Natural killer cell (primary cell): ENCODE data around the gene PCDHA6. TPM values are rescaled to one million over a fixed set of nuclear protein-coding genes. Genes with fewer than 3 reads are reported as not detected.
"Not testable (repeated sequence)": the region's sequence is repeated elsewhere in the genome, so short reads cannot be mapped to it uniquely, and the experiment has no call there.

Experiments used
- ATAC-seq, 3 donors: fragments of 150-1000 bp in 2 of 3; fragments of 200-7000 bp in 1 of 3; cut with Tn5 transposase; 1 replicate in 1 of 3; 2 replicates in 2 of 3; pipeline ENCODE4 v1.10.0; 2021; ENCODE audit warnings: mild to moderate bottlenecking in 2 of 3, moderate library complexity in 2 of 3
- DNase-seq, 2 donors: peaks; one replicate each; pipeline versions ENCODE4 v3.0.0 to v3.0.0-alpha.2; 2013 to 2021; ENCODE audit warnings: mixed read lengths in 1 of 2
- H3K27ac ChIP-seq: one replicate; pipeline ENCODE4 v1.5.1; 2013; ENCODE audit warnings: mild to moderate bottlenecking, low read length
- H3K27me3 ChIP-seq: one replicate; pipeline ENCODE4 v1.6.1; 2013; ENCODE audit warnings: low read length; ENCODE audit not compliant: control insufficient read depth, insufficient read depth
- H3K36me3 ChIP-seq: one replicate; pipeline ENCODE4 v1.6.1; 2013; ENCODE audit warnings: low read length; ENCODE audit not compliant: control insufficient read depth, insufficient read depth
- H3K4me1 ChIP-seq: one replicate; pipeline ENCODE4 v1.6.1; 2013; ENCODE audit warnings: low read length; ENCODE audit not compliant: control insufficient read depth, insufficient read depth
- H3K4me3 ChIP-seq: one replicate; pipeline ENCODE4 v1.5.1; 2013; ENCODE audit warnings: low read length
- H3K9me3 ChIP-seq: one replicate; pipeline ENCODE4 v1.6.1; 2013; ENCODE audit warnings: low read length; ENCODE audit not compliant: control insufficient read depth, insufficient read depth
- H3K27ac Mint-ChIP-seq, 2 donors: one replicate each; pipeline ENCODE4 v1.8.0; 2022; ENCODE audit warnings: mild to moderate bottlenecking in 2 of 2, mixed read lengths in 2 of 2, moderate library complexity in 1 of 2
- H3K27me3 Mint-ChIP-seq, 2 donors: one replicate each; pipeline ENCODE4 v1.8.0; 2022; ENCODE audit warnings: low read depth in 2 of 2, mixed read lengths in 2 of 2
- H3K36me3 Mint-ChIP-seq: one replicate; pipeline ENCODE4 v1.8.0; 2022; ENCODE audit warnings: mixed read lengths
- H3K4me1 Mint-ChIP-seq, 2 donors: one replicate each; pipeline ENCODE4 v1.8.0; 2022; ENCODE audit warnings: mixed read lengths in 2 of 2
- H3K4me3 Mint-ChIP-seq: one replicate; pipeline ENCODE4 v1.8.0; 2022; ENCODE audit warnings: mild to moderate bottlenecking, moderate library complexity, mixed read lengths
- H3K9me3 Mint-ChIP-seq, 2 donors: one replicate each; pipeline ENCODE4 v1.8.0; 2022; ENCODE audit warnings: mixed read lengths in 2 of 2
- WGBS: methylation state at CpG from one replicate; pipeline ENCODE4 v1.1.7; 2013; ENCODE audit warnings: missing lambda C conversion rate; ENCODE audit not compliant: insufficient coverage; 5-methylcytosine and 5-hydroxymethylcytosine counted together
- intact Hi-C: fragments of 100-400 bp; cut with micrococcal nuclease; formaldehyde crosslinking; loops from one replicate; pipeline ENCODE4 v1.14.2; 2022
- total RNA-seq, 4 donors: library from RNA; stranded (reverse); fragments of 120-200 nt in 1 of 4; gene quantifications; one replicate each; pipeline versions ENCODE4 v1.2.3 to v1.2.4, GENCODE V29; 2013 to 2022
- TF ChIP-seq, protein P1 (sequence below): fragments of 200-600 bp; IDR thresholded peaks from one replicate; pipeline ENCODE4 v1.8.0; 2022; ENCODE audit warnings: antibody characterized with exemption

The PCDHA6 gene
- total RNA-seq, 3 donors from 2014 or later (not counting 1 experiment from before 2014, with no cell fraction given) = not detected

- ATAC-seq (no peak), DNase-seq (no peak)
- Histone ChIP-seq H3K9me3 (peaks cover 12% of the 10 kb centered on the region), H3K4me3 (no peak within 1 kb of the TSS), H3K27ac (no peak within 1 kb of the TSS), H3K4me1 (no peaks in the 10 kb centered on the region), H3K36me3 (no peaks in the 10 kb centered on the region), H3K27me3 (peaks cover 3% of the 10 kb centered on the region)
- no peaks in the 10 kb centered on the region for H3K4me1 Mint-ChIP-seq
- intact Hi-C loops = no loop called here
- H3K9me3 Mint-ChIP-seq = peaks cover 2 to 4% of the 10 kb centered on the region in 2 donors
- H3K4me3 Mint-ChIP-seq = no peak within 1 kb of the TSS
- H3K27ac Mint-ChIP-seq = no peak within 1 kb of the TSS
- 40% methylated on average over 34 of the region's 39 CpGs for WGBS
- peaks cover 6 to 7% of the 10 kb centered on the region in 2 donors for H3K27me3 Mint-ChIP-seq
- no peaks in the 10 kb centered on the region for H3K36me3 Mint-ChIP-seq
- TF ChIP-seq, protein P1, sequence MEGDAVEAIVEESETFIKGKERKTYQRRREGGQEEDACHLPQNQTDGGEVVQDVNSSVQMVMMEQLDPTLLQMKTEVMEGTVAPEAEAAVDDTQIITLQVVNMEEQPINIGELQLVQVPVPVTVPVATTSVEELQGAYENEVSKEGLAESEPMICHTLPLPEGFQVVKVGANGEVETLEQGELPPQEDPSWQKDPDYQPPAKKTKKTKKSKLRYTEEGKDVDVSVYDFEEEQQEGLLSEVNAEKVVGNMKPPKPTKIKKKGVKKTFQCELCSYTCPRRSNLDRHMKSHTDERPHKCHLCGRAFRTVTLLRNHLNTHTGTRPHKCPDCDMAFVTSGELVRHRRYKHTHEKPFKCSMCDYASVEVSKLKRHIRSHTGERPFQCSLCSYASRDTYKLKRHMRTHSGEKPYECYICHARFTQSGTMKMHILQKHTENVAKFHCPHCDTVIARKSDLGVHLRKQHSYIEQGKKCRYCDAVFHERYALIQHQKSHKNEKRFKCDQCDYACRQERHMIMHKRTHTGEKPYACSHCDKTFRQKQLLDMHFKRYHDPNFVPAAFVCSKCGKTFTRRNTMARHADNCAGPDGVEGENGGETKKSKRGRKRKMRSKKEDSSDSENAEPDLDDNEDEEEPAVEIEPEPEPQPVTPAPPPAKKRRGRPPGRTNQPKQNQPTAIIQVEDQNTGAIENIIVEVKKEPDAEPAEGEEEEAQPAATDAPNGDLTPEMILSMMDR = no peak
Measured at GRCh38 chr5:140821375-140822280, 6.1 kb upstream of the PCDHA6 start, which contains the start of gene PCDHA5. Gene PCDHA5, plus strand, starts transcription at chr5:140821613.

DNA sequence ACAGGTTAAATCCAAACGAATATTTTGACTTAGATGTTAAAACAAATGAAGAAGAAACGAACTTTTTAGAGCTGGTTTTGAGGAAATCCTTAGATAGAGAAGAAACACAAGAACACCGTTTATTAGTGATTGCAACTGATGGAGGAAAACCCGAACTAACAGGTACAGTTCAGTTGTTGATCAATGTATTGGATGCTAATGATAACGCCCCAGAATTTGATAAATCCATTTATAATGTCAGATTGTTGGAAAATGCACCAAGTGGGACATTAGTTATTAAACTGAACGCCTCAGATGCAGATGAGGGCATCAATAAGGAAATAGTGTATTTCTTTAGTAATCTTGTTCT is 5.5 kb upstream of the PCDHA6 start:
- no peak overlapping the region for H3K27ac Mint-ChIP-seq
- ATAC-seq (no peak), DNase-seq (no peak)
- peaks cover 12 to 13% of the 10 kb centered on the region in 2 donors for H3K27me3 Mint-ChIP-seq
- TF ChIP-seq, protein P1 = no peak
- peaks cover 3% of the 10 kb centered on the region for H3K27me3 ChIP-seq
- H3K4me3 Mint-ChIP-seq = no peak overlapping the region
- no peaks in the 10 kb centered on the region for H3K4me1 ChIP-seq
- H3K4me3 ChIP-seq = no peak overlapping the region
- H3K36me3 Mint-ChIP-seq = peaks cover under 1% of the 10 kb centered on the region
- H3K27ac ChIP-seq = no peak overlapping the region
- intact Hi-C loops = no loop called here
- no peaks in the 10 kb centered on the region for H3K4me1 Mint-ChIP-seq
- H3K9me3 ChIP-seq = peaks cover 12% of the 10 kb centered on the region
- WGBS = 32% methylated on average over 6 of the region's 6 CpGs
- H3K9me3 Mint-ChIP-seq = peaks cover 5 to 6% of the 10 kb centered on the region in 2 donors
- no peaks in the 10 kb centered on the region for H3K36me3 ChIP-seq

- DNase-seq, H3K4me1 ChIP-seq, H3K36me3 Mint-ChIP-seq, H3K27me3 ChIP-seq, H3K27ac ChIP-seq, H3K4me3 ChIP-seq, H3K4me1 Mint-ChIP-seq, intact Hi-C loops, ATAC-seq, H3K4me3 Mint-ChIP-seq, H3K9me3 Mint-ChIP-seq, H3K36me3 ChIP-seq, H3K27ac Mint-ChIP-seq: not testable (repeated sequence)
- 60% methylated on average over 48 of the region's 48 CpGs for WGBS
- H3K9me3 ChIP-seq = peaks cover 12% of the 10 kb centered on the region
- H3K27me3 Mint-ChIP-seq = peaks cover 15 to 16% of the 10 kb centered on the region in 2 donors
Measured at GRCh38 chr5:140822969-140823368, 4.8 kb upstream of the PCDHA6 start.

DNA sequence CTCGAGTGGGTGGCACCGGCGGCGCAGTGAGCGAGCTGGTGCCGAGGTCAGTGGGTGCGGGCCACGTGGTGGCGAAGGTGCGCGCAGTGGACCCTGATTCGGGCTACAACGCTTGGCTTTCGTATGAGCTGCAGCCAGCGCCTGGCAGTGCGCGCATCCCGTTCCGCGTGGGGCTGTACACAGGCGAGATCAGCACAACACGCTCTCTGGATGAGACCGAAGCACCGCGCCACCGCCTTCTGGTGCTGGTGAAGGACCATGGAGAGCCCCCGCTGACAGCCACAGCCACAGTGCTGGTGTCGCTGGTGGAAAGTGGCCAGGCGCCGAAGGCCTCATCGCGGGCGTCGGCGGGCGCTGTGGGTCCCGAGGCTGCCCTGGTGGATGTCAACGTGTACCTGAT is 4.3 kb upstream of the PCDHA6 start:
- H3K9me3 Mint-ChIP-seq = peaks cover 4 to 9% of the 10 kb centered on the region in 2 donors
- intact Hi-C loops = no loop called here
- H3K4me3 ChIP-seq = no peak overlapping the region
- DNase-seq (no peak), ATAC-seq (no peak)
- peaks cover 15 to 16% of the 10 kb centered on the region in 2 donors for H3K27me3 Mint-ChIP-seq
- H3K4me3 Mint-ChIP-seq = no peak overlapping the region
- peaks cover 7% of the 10 kb centered on the region for H3K36me3 Mint-ChIP-seq
- H3K4me1 ChIP-seq = no peaks in the 10 kb centered on the region
- H3K27ac ChIP-seq = no peak overlapping the region
- 61% methylated on average over 38 of the region's 38 CpGs for WGBS
- no peak overlapping the region for H3K27ac Mint-ChIP-seq
- TF ChIP-seq, protein P1 = no peak
- H3K27me3 ChIP-seq = peaks cover 7% of the 10 kb centered on the region
- no peaks in the 10 kb centered on the region for H3K36me3 ChIP-seq
- H3K4me1 Mint-ChIP-seq = no peaks in the 10 kb centered on the region
- H3K9me3 ChIP-seq = peaks cover 15% of the 10 kb centered on the region
